ENCODE measurements around the gene SOX8.

SOX8 gene

GRCh38 chr16:995087-995486 is 13.5 kb downstream of the SOX8 start:
- in situ Hi-C loops (cut with HindIII; ENCODE audit: low sequenced_read_pairs), result no loop called here
- no peak for TF ChIP-seq CTCF (IDR thresholded peaks at IDR 0.05; ENCODE audit: low read depth, low read length, missing control alignments)

DNA sequence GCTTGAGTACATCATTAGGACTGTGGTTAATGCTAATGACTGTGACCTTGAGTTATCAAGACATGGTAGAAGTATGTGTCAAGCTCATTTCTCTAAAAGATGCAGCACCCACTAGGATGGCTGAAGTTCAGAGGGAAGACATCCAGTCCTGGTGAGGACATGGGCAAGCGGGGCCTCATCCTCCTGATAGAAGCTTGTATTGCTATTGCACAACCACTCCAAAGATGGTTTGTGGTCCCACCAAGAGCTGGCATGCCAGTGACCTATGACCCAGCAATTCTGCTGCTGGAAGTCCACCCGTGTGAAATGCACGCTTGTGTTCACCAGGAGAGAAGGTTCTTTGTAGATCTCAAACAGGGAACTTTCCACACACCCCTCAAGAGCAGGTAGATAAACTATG is 14.2 kb downstream of the SOX8 start:
- in situ Hi-C loops (cut with HindIII; ENCODE audit: low sequenced_read_pairs), result no loop called here
- DNase-seq (ENCODE audit: low read depth), result no peak
- H3K4me3 ChIP-seq (ENCODE audit: low read depth, low read length), result no peak overlapping the region
- no peak for TF ChIP-seq CTCF (IDR thresholded peaks at IDR 0.05; ENCODE audit: low read depth, low read length, missing control alignments)

More at GRCh38 chr16:995087-995486, 13.5 kb downstream of the SOX8 start:
- DNase-seq (ENCODE audit: low read depth), result no peak
- H3K4me3 ChIP-seq (ENCODE audit: low read depth, low read length), result no peak overlapping the region

GRCh38 chr16:996681-997080 is 15.1 kb downstream of the SOX8 start:
- in situ Hi-C loops (cut with HindIII; ENCODE audit: low sequenced_read_pairs), result no loop called here
- no peak for DNase-seq (ENCODE audit: low read depth)
- TF ChIP-seq CTCF (IDR thresholded peaks at IDR 0.05; ENCODE audit: low read depth, low read length, missing control alignments), result no peak
- H3K4me3 ChIP-seq (ENCODE audit: low read depth, low read length), result no peak overlapping the region

- no peak for TF ChIP-seq CTCF (IDR thresholded peaks at IDR 0.05; ENCODE audit: low read depth, low read length, missing control alignments)
- no peak overlapping the region for H3K4me3 ChIP-seq (ENCODE audit: low read depth, low read length)
- DNase-seq (ENCODE audit: low read depth), result no peak
- in situ Hi-C loops (cut with HindIII; ENCODE audit: low sequenced_read_pairs), result no loop called here
These were observed 16.0 kb downstream of the SOX8 start for GRCh38 chr16:997440-998051.

- in situ Hi-C loops (cut with HindIII; ENCODE audit: low sequenced_read_pairs), result no loop called here
- no peak overlapping the region for H3K4me3 ChIP-seq (ENCODE audit: low read depth, low read length)
- no peak for DNase-seq (ENCODE audit: low read depth)
- no peak for TF ChIP-seq CTCF (IDR thresholded peaks at IDR 0.05; ENCODE audit: low read depth, low read length, missing control alignments)
These were observed 16.6 kb downstream of the SOX8 start for GRCh38 chr16:998211-998610.

- no peak overlapping the region for H3K4me3 ChIP-seq (ENCODE audit: low read depth, low read length)
- TF ChIP-seq CTCF (IDR thresholded peaks at IDR 0.05; ENCODE audit: low read depth, low read length, missing control alignments), result no peak
- DNase-seq (ENCODE audit: low read depth), result no peak
- in situ Hi-C loops (cut with HindIII; ENCODE audit: low sequenced_read_pairs), result no loop called here
These were observed 17.0 kb downstream of the SOX8 start for GRCh38 chr16:998615-999014.
